Measurements from ENCODE around the gene ANTXR1.

The ANTXR1 gene

DNA sequence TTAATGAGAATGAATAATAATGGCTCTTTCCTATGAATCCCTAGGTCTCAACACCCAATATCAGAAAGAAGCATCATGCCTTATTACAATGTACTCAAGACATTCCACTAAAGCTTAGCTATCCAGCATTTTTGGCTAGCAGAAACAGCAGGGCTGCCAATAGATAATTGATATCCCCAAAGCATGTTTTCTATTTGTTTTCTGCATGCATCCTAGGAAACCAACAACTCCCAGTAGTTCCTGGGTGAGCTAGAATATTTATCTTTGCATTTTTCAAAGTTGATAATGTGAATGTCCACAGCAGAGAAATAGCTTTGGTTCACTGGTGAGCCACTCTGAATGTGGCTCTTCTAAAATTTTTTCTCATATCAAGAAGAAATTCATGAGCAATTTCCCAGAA is 5.8 kb upstream of the ANTXR1 start:
- no peak for DNase-seq

DNA sequence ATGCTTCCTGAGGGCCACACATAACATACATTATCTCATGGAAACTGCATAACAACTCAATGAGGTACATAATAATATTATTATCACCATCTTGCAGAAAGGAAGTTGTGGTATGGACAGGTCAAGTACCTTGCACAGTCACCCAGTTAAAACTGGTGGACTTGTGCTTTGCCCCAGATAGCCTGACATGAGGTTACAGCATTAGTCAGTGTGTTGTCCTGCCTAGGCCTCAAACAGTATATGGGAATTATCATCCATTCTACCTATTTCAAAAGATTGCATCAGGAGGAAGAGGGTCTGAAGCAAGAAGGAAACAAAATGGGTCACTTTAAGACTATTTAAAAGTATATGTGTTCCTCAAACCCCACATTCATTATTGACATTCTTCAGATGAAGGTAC is 5.4 kb upstream of the ANTXR1 start:
- DNase-seq = no peak

GRCh38 chr2:69010437-69011194 is 2.4 kb upstream of the ANTXR1 start:
- no peak for DNase-seq

DNA sequence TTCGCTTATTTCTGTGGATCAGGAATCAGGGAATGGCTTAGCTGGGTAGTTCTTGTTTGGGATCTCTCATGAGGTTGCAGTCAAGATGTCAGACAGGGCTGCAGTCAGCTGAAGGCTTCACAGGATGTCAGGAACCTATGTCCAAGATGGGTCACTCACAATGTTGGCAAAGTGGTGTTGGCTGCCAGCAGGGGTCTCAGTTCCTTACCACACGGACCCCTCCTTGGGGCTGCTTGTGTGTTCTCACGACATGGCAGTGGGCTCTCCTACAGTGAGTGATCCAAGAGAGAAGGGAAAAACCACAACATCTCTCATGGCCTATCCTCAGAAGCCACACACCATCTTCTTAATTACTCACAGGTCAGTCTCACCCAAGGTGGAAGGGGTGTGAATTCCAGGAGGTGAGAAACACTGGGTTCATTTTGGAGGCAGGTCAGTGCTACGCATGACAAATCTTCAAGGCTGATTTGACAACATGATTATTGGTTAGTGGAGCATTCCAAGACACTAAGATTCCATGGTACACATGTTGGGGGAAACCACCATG is 1.3 kb upstream of the ANTXR1 start:
- DNase-seq = no peak

DNA sequence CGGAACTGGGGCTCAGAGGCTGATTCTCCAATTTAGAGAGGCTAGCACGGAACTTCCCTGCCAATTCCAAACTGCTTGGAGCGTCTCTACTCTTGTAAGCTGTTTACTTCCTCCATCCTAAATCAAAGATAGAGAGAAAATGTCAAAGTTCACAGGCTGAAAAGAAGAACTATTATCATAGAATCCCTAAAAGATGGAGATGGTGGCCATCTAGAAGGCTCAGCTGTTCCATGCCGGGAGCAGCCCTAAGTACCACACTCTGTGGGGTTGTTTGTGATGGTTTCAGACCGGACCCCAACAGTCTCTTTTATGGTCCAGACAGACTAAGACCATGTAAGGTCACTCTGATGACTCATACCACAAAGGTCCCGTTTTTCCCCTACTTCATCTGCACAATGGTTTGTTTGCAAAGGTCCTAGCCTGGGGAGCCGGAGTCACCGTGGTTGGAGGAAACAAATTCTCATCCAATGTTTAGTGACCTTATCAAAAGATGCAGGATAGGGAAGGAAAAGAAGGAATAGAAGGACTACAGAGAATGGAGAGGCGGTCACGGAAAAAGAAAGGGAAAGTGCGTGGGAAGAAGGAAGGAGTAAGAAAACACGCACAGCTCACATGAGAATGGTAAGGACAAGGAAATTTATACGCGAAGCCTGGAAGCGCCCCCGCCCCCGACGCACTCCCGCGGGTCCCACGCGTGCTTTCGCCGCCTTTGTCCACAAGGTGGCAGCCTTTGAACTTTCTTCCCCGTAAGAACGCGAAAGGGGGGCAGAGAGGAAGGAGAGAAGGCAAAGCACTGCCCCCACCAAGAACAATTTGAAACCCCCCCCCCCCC is 453 bp upstream of the ANTXR1 start:
- peak in 4 of 6 experiments; percentile 5 to 27 (median 17) for DNase-seq

- peak in 1 of 6 experiments; percentile 4 for DNase-seq
Observed at GRCh38 chr2:69013840-69014821, 1.2 kb downstream of the ANTXR1 start.

- no peak for DNase-seq
Observed at GRCh38 chr2:69017080-69017479, 4.1 kb downstream of the ANTXR1 start.

GRCh38 chr2:69017835-69018234 is 4.9 kb downstream of the ANTXR1 start:
- no peak for DNase-seq

DNA sequence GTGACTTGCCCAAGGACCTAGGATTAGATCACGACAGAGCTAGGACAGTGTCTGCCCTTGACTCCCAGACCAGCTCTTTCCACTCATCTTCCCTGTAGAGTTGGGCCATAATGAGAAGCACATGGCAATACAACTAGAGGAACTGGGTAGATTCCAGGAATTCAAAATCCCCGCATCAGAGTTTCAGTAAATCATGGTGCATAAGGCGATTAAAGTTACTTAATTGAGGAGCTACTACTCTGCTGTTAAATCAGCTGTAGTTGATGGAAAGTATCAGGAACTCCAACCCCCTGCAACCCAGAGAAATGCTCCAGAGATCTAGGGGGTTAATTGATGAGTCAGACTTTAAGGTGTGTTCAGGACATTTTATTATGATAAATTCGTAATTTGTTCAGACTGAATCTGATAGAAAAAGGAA is 5.7 kb downstream of the ANTXR1 start:
- no peak for DNase-seq

GRCh38 chr2:69020496-69021426 is 7.8 kb downstream of the ANTXR1 start:
- no peak for DNase-seq

DNA sequence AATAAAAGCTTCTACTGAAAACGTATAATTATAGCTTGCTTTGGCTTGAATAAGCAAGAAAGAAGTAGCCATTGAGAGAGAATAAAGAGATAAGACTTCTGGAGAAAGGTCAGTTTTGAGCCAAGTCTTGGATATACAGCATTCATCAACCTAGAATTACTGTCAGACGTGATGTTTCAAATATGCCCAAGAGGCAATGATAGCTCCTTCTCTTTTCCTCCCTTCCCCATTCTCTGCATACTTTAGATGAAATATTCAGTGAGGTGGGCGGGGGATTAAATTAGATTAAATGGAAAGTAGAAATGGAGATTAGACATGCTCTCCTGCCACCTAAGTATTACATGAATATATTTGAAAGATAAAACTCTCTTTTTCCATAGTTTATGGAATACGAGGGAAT is 8.7 kb downstream of the ANTXR1 start:
- no peak for DNase-seq

DNA sequence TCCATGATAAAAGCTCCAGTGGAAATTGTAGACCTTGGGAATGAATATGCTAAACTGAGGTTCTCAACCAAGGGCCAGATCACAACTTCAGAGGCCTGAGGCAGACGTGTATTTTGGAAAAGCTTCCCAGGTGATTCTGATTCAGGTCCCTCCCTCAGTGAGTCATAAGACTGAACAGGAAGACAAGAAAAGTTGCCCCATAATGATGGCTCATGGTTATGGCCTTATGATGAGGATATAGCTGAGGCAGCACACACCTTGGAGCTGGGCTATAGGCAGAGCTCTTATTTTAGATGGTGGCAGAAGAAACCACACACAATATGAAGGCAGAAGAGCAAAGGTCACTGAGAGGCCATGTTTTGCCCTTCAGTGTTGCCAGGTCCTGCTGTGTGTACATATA is 9.6 kb downstream of the ANTXR1 start:
- no peak for DNase-seq

- no peak for DNase-seq
Observed at GRCh38 chr2:69023236-69023635, 10.3 kb downstream of the ANTXR1 start.

DNA sequence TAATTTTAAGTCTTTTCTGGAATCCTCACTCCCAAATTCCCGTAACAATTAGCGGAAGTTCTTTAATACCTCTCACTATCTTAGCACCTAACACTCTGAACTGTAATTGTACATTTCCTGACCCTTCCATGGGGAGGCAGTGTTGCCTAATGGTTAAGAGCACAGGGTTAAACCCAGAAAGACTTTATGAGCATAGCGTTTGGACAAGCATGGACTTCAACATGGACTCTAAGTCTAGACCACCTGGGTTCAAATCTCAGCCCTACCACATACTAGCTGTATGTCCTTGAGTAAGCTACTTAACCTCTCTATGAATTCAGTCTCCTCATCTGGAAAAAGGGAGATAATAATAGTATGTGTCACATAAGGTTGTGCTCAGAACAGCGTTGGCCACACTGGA is 13.0 kb downstream of the ANTXR1 start:
- no peak for DNase-seq

DNA sequence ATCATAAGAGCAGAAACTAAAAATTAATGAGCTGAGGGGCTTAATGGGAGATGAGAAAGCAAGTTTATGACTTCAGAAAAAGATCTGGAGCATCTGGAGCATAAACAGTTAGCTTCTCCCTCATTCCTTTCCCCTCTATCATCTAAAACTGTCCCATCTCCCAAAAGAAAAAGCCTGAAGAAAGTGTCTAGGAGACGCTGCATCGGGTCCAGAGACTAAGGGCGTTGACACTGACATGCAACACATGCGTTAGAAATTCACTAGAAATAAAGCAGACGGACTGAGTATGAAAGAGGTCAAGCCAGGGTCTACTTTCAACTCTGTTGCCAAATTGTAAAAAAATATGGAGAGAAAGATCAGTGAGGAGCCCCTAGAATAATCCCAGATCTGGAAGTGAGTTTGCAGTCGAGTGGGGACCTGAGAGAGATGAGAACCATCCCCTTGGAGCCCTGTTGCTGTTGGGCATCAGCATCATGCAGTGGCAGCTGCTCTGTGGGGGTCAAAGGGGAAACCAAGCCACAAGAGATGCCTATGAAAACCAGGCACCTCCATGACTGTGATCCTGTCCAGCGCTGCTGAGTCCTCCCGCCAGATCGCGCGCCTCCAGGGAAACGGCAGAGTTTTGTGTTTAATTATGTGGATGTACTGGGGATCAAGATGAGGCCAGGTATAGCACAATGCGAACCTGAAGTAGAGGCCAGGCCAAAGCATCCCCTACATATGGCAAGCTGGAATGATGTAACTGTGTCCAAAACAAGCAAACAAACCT is 13.9 kb downstream of the ANTXR1 start:
- no peak for DNase-seq

GRCh38 chr2:69030800-69031428 is 17.9 kb downstream of the ANTXR1 start:
- DNase-seq = no peak

DNA sequence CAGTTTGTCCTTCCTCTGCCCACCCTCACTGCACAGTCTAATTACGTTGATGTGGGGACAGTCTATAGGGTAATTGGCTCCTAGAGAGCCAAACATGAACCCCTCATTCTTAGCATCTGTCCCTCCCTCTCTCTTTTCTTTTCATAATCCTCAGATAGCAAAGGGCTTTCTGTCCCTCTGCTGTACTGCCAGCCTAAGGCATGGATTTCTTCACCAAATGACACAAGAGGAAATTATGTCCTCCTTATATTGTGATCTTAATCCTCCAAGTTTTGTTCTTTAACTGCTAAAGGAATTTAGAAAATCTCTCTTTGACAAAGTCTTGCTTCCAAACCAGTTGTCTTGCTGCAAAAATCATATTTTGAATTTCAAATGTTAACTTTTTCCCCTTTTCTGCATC is 18.5 kb downstream of the ANTXR1 start:
- no peak for DNase-seq

DNA sequence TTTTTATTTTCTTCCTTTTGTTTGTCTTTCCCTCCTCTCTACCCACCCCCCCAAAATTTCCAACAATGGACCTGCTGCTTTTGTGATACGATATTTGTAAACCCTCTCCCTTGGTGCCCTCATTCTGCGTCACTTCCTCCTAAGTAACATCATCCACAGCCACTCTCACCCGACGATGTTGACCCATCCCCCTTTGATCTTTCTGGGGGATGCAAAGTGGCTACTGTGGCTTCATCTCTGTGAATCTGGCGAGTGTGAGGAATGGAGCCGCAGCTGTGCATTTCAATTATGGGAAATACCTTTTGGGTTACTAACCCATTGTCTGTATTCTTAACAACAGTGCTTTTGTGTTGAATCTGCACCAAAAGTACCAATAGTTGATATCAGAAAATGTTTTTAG is 19.4 kb downstream of the ANTXR1 start:
- no peak for DNase-seq

- no peak for DNase-seq
Observed at GRCh38 chr2:69033461-69034095, 20.6 kb downstream of the ANTXR1 start.

GRCh38 chr2:69034122-69034521 is 21.1 kb downstream of the ANTXR1 start:
- DNase-seq = no peak

All from stimulated activated naive CD4-positive, alpha-beta T cell (primary cell).